CD4-positive, alpha-beta T cell (primary cell): ENCODE results near the gene LRIG1. TPM values are rescaled to one million over a fixed set of nuclear protein-coding genes. Genes with fewer than 3 reads are reported as not detected.

ENCODE experiments used
- ATAC-seq: fragments of 200-7000 bp; cut with Tn5 transposase; one replicate; pipeline ENCODE4 v1.10.0; 2022; ENCODE audit warnings: mild to moderate bottlenecking; ENCODE audit not compliant: poor library complexity
- CTCF ChIA-PET: fragments of 350-600 bp; sonication (Branson Sonifier 250); formaldehyde crosslinking; loops from one replicate; lab custom pipeline; 2021; ENCODE audit warnings: antibody characterized with exemption, inconsistent platforms; lab: Charles Lee
- POLR2A ChIA-PET: fragments of 350-600 bp; sonication (Branson Sonifier 250); formaldehyde crosslinking; loops from one replicate; lab custom pipeline; 2021; ENCODE audit warnings: antibody characterized with exemption, inconsistent platforms; lab: Charles Lee
- DNase-seq, 14 experiments: peaks; one replicate each; pipeline ENCODE4 v3.0.0-alpha.2; 2013 to 2020; ENCODE audit warnings: mixed read lengths in 2 of 14
- H3K27ac ChIP-seq, 2 donors: one replicate each; pipeline versions ENCODE4 v1.5.1 to v1.7.0; 2013; ENCODE audit warnings: low read length in 2 of 2, low read depth in 1 of 2, mild to moderate bottlenecking in 1 of 2
- H3K27me3 ChIP-seq, 2 experiments: 1 replicate in 1 of 2; 2 replicates in 1 of 2; pipeline versions ENCODE4 v1.6.1 to v1.7.0; 2013; ENCODE audit warnings: low read length in 2 of 2, control low read depth in 1 of 2, mild to moderate bottlenecking in 1 of 2, moderate library complexity in 1 of 2; ENCODE audit not compliant: insufficient read depth in 2 of 2, control insufficient read depth in 1 of 2
- H3K36me3 ChIP-seq: one replicate; pipeline ENCODE4 v1.6.1; 2013; ENCODE audit warnings: low read length, control low read depth; ENCODE audit not compliant: insufficient read depth
- H3K4me1 ChIP-seq: one replicate; pipeline ENCODE4 v1.6.1; 2013; ENCODE audit warnings: low read length, control low read depth; ENCODE audit not compliant: insufficient read depth
- H3K4me3 ChIP-seq: one replicate; pipeline ENCODE4 v1.5.1; 2013; ENCODE audit warnings: mild to moderate bottlenecking, low read length, moderate library complexity
- H3K9me3 ChIP-seq, 2 experiments: 1 replicate in 1 of 2; 2 replicates in 1 of 2; pipeline versions ENCODE4 v1.6.1 to v1.7.0; 2013; ENCODE audit warnings: low read length in 2 of 2, mild to moderate bottlenecking in 2 of 2, control low read depth in 1 of 2, moderate library complexity in 1 of 2; ENCODE audit not compliant: control insufficient read depth in 1 of 2, insufficient read depth in 1 of 2
- H3K27ac Mint-ChIP-seq: one replicate; pipeline ENCODE4 v1.8.0; 2020; ENCODE audit warnings: mixed read lengths
- H3K27me3 Mint-ChIP-seq: one replicate; pipeline ENCODE4 v1.8.0; 2021; ENCODE audit warnings: mixed read lengths
- H3K36me3 Mint-ChIP-seq: one replicate; pipeline ENCODE4 v1.8.0; 2021; ENCODE audit warnings: low read depth, mixed read lengths
- H3K4me1 Mint-ChIP-seq: one replicate; pipeline ENCODE4 v1.8.0; 2021; ENCODE audit warnings: low read depth, mixed read lengths
- H3K4me3 Mint-ChIP-seq: one replicate; pipeline ENCODE4 v1.8.0; 2020; ENCODE audit warnings: mild to moderate bottlenecking, mixed read lengths
- H3K9me3 Mint-ChIP-seq: one replicate; pipeline ENCODE4 v1.8.0; 2020; ENCODE audit warnings: mixed read lengths
- intact Hi-C, 2 experiments: fragments of 100-400 bp; cut with DNase I in 1 of 2; cut with micrococcal nuclease in 1 of 2; formaldehyde crosslinking; loops; one replicate each; pipeline versions ENCODE4 v1.15.1 to v1.9.0; 2023 to 2025; cut with DNase I, micrococcal nuclease
- total RNA-seq, 174 experiments: library from RNA in 2 of 174; stranded (reverse) in 2 of 174; gene quantifications; one replicate each; pipeline ENCODE4 v1.2.3 and lab custom pipeline; 2021 to 2026
- TF ChIP-seq, protein P1 (sequence below): fragments of 200-600 bp; IDR thresholded peaks from one replicate; pipeline ENCODE4 v1.8.0; 2022; ENCODE audit warnings: antibody characterized with exemption, mild to moderate bottlenecking

Gene LRIG1
- total RNA-seq, 2 experiments from 2014 or later = 30.1 to 33.1 TPM

DNA sequence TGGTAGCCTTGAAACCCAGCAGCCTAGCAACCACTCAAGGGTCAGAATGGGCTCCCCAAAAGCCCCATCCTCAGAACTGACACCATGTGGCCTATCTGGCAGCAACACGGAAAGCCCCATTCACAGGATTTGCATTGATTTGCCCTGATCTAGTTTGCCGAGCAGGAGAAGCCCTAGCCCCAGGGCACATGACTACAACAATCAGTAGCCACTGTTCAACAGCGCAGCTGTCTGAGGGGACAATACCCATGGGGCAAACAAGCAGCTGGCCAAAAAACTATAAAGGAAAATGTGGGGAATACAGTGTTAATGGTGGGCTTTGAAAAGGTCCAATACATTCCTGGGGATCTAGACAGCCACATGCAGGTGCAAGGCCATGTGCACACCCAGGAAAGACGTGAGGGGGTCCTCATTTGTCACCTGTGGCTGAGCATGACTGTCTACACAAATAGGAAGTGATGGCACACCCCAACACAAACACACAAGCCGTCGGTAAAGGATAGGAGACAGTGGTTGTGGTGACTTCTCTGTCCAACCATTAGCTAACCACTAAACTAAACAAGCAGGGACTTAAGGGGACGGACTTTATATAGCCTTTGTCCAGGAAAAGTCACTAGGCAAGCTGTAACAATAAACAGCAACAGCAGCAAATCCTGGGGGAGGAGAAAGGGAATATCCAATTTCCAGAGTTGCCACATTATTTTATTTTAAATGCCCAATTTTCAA, 113.7 kb downstream of the LRIG1 start:
- CTCF ChIA-PET = interaction anchor here (0.6 to 1.3 kb wide), 2 partner anchors 21 to 77 kb away, joined by 3 to 4 read pairs; no protein-coding TSS in a partner anchor
- peaks cover 55% of the 10 kb centered on the region for H3K36me3 ChIP-seq

DNA sequence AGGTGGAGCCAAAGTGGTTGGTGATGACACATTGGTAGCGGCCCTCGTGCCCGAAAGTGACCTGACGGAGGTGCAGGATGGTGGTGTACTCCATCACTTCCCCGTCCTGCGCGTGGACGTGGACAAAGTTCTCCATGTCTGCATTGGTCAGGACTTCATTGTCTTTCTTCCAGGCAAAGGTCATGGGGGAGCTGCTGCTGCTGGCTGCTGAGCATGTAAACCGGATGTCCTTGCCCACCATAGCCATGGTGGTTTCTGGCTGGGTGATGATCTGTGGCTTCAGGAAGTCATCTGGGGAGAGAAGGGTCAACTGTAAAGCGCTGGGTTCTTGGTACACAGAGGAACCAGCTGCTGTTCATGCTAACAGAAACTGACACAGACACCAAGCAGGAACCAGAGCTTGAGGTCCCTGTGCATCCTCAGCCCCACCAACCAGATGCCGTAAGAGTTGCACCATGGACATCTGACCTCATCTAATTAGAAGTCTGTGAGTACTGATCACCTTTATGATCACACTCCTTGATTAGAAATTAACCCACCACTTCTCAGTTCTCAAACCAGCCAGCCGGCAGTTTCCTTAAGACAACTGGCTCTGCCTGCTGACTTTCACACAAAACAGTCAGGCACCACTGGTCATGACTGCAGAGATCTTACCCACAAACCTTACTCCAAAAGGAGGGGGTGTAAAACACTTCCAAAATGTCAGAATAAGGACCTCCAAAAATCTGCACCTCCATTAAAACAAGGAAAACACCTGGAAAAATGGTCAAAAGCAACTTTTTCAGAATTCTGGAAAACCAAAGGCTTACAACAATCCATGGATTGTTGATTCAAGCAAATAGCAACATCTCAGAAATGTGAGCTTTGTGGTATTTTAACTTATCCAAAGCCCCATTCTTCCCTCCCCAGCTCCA, 114.6 kb downstream of the LRIG1 start:
- Histone ChIP-seq H3K27me3 (no peaks in the 10 kb centered on the region), H3K4me3 (no peak overlapping the region), H3K4me1 (peaks cover 7% of the 10 kb centered on the region), H3K27ac (no peak overlapping the region), H3K9me3 (no peaks in the 10 kb centered on the region), H3K36me3 (peaks cover 59% of the 10 kb centered on the region)
- intact Hi-C loops = no loop called here
- H3K27me3 Mint-ChIP-seq = no peaks in the 10 kb centered on the region
- H3K27ac Mint-ChIP-seq = no peak overlapping the region
- no peak for ATAC-seq
- peaks cover 95% of the 10 kb centered on the region for H3K36me3 Mint-ChIP-seq
- no peak for DNase-seq
- peaks cover 4% of the 10 kb centered on the region for H3K9me3 Mint-ChIP-seq
- no peak overlapping the region for H3K4me3 Mint-ChIP-seq
- TF ChIP-seq, protein P1, sequence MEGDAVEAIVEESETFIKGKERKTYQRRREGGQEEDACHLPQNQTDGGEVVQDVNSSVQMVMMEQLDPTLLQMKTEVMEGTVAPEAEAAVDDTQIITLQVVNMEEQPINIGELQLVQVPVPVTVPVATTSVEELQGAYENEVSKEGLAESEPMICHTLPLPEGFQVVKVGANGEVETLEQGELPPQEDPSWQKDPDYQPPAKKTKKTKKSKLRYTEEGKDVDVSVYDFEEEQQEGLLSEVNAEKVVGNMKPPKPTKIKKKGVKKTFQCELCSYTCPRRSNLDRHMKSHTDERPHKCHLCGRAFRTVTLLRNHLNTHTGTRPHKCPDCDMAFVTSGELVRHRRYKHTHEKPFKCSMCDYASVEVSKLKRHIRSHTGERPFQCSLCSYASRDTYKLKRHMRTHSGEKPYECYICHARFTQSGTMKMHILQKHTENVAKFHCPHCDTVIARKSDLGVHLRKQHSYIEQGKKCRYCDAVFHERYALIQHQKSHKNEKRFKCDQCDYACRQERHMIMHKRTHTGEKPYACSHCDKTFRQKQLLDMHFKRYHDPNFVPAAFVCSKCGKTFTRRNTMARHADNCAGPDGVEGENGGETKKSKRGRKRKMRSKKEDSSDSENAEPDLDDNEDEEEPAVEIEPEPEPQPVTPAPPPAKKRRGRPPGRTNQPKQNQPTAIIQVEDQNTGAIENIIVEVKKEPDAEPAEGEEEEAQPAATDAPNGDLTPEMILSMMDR = no peak
- ChIA-PET POLR2A (no interaction called here), CTCF (interaction anchor here (1.3 kb wide), 1 partner anchor 21 kb away, joined by 4 read pairs; no protein-coding TSS in a partner anchor)
- H3K4me1 Mint-ChIP-seq = peaks cover 26% of the 10 kb centered on the region

More for the DNA sequence above, 113.7 kb downstream of the LRIG1 start:
- no peak overlapping the region for H3K4me3 ChIP-seq
- Mint-ChIP-seq H3K4me3 (no peak overlapping the region), H3K27ac (no peak overlapping the region), H3K27me3 (no peaks in the 10 kb centered on the region), H3K36me3 (peaks cover 91% of the 10 kb centered on the region), H3K4me1 (peaks cover 34% of the 10 kb centered on the region), H3K9me3 (peaks cover 4% of the 10 kb centered on the region)
- TF ChIP-seq, protein P1 = no peak
- ATAC-seq = no peak
- no peaks in the 10 kb centered on the region for H3K9me3 ChIP-seq
- no peak overlapping the region for H3K27ac ChIP-seq
- POLR2A ChIA-PET = no interaction called here
- intact Hi-C loops = no loop called here
- no peaks in the 10 kb centered on the region for H3K27me3 ChIP-seq
- peaks cover 7% of the 10 kb centered on the region for H3K4me1 ChIP-seq
- no peak for DNase-seq

DNA sequence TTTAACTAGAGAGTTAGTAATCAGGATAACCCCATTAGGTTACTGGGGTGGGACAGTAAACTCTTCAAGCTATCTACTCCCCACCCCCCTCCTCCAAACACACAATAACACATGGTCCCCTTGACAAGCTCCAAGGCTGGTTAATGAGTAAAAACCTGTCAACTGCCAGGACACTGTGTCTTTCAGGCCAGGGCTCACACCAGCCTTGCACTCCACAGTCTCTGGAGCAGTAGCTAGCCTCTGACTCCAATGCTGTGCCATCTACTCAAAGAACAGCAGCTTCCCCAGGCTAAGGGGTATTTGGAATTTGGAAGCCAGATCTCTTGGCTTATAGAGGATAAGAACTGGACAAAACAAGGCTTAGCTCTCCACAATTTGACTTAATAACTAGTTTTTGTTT, 115.8 kb downstream of the LRIG1 start:
- H3K9me3 Mint-ChIP-seq = peaks cover 4% of the 10 kb centered on the region
- H3K27ac Mint-ChIP-seq = no peak overlapping the region
- no peak overlapping the region for H3K4me3 ChIP-seq
- peaks cover 7% of the 10 kb centered on the region for H3K4me1 ChIP-seq
- no peaks in the 10 kb centered on the region for H3K27me3 Mint-ChIP-seq
- H3K36me3 Mint-ChIP-seq = peaks cover 95% of the 10 kb centered on the region
- peaks cover 71% of the 10 kb centered on the region for H3K36me3 ChIP-seq
- no peak for ATAC-seq
- H3K9me3 ChIP-seq = no peaks in the 10 kb centered on the region
- no peak overlapping the region for H3K4me3 Mint-ChIP-seq
- ChIA-PET POLR2A (no interaction called here), CTCF (interaction anchor here (1.2 kb wide), 1 partner anchor 18 kb away, joined by 3 read pairs; no protein-coding TSS in a partner anchor)
- H3K4me1 Mint-ChIP-seq = peaks cover 14% of the 10 kb centered on the region
- H3K27me3 ChIP-seq = no peaks in the 10 kb centered on the region
- no peak for DNase-seq
- TF ChIP-seq, protein P1 = no peak
- H3K27ac ChIP-seq = no peak overlapping the region
- intact Hi-C loops = no loop called here
